Astrocyte of the cerebellum (primary cell): ENCODE data around the gene MYBPC1.

ENCODE experiments used
- DNase-seq: peaks from one replicate; pipeline ENCODE4 v3.0.0-alpha.2; 2011; ENCODE audit warnings: low read depth
- H3K4me3 ChIP-seq: 2 replicates; pipeline ENCODE4 v1.5.1; 2011; ENCODE audit warnings: mild to moderate bottlenecking, low read depth, low read length, moderate library complexity
- CTCF ChIP-seq: IDR thresholded peaks from 2 replicates; pipeline ENCODE4 v1.5.1; 2012; ENCODE audit warnings: low read length, low read depth, moderate library complexity, mild to moderate bottlenecking; ENCODE audit errors: missing control alignments
- in situ Hi-C: cut with HindIII; loops from 2 replicates; pipeline ENCODE4 v1.10.0; 2017; ENCODE audit warnings: low sequenced_read_pairs

Gene MYBPC1

GRCh38 chr12:101696251-101697196 is 101.8 kb downstream of the MYBPC1 start:
- H3K4me3 ChIP-seq = peak overlapping the region; percentile 78
- TF ChIP-seq CTCF = no peak
- no peak for DNase-seq
- in situ Hi-C loops = no loop called here

GRCh38 chr12:101697197-101697929 is 102.6 kb downstream of the MYBPC1 start, which contains the start of gene CHPT1:
Gene CHPT1 (plus strand): TSS chr12:101697640. CDS start chr12:101697862, 222 bp downstream.
- peak within 1 kb of the TSS; percentile 78 for H3K4me3 ChIP-seq

GRCh38 chr12:101697930-101698799 is 103.4 kb downstream of the MYBPC1 start:
- in situ Hi-C loops = no loop called here
- no peak for DNase-seq

More at GRCh38 chr12:101697197-101697929, 102.6 kb downstream of the MYBPC1 start, which contains the start of gene CHPT1:
- in situ Hi-C loops = no loop called here
- no peak for TF ChIP-seq CTCF
- no peak for DNase-seq

GRCh38 chr12:101698800-101699347 is 104.1 kb downstream of the MYBPC1 start:
- in situ Hi-C loops = no loop called here
- peak overlapping the region; percentile 78 for H3K4me3 ChIP-seq
- DNase-seq = no peak
- TF ChIP-seq CTCF = peak; percentile 51

More at GRCh38 chr12:101697930-101698799, 103.4 kb downstream of the MYBPC1 start:
- no peak for TF ChIP-seq CTCF
- peak overlapping the region; percentile 78 for H3K4me3 ChIP-seq

- no peak overlapping the region for H3K4me3 ChIP-seq
- in situ Hi-C loops = no loop called here
- TF ChIP-seq CTCF = no peak
- DNase-seq = no peak
These were observed 105.6 kb downstream of the MYBPC1 start for GRCh38 chr12:101700299-101700820.

- in situ Hi-C loops = no loop called here
- TF ChIP-seq CTCF = no peak
- no peak overlapping the region for H3K4me3 ChIP-seq
These were observed 108.7 kb downstream of the MYBPC1 start for GRCh38 chr12:101703487-101703886.

More at GRCh38 chr12:101703487-101703886, 108.7 kb downstream of the MYBPC1 start:
- DNase-seq = no peak
